ENCODE results near the gene GTF2H4.

GTF2H4 gene

DNA sequence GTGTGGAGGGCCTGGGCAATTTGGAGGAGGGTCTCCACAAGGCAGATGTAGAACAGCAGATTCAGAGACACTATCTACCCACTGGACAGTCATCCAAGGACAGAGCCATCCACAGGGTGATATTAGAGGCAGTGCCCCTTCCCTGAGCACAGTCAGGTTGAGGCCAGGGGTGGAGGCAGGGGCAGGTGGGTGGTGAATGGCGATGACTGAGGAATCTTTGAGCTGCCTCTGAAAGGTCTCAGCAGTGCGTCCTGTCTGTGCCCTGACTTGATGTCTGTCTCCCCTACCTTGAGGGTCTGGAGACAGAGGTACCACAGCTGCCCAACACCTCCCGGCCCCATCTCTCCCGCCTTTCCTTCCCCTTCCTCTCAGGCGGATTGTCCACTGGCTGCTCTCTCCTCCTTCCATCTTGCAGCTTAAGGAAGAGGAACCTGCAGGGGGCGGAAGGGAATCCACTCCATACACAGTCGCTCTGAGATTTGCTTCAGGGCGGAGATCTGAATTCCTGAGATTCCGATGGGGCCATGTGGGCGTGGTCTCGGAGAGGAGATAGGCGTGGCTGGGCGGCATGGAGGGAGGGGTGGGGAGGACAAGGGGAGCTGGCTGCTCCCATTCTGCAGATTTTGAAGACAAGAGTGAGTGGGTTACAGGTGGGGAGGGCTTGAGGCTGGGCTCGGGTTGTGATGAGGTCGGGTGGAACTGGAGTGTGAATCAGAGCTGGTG is 34.5 kb downstream of the GTF2H4 start:
- TF ChIP-seq, protein P1, sequence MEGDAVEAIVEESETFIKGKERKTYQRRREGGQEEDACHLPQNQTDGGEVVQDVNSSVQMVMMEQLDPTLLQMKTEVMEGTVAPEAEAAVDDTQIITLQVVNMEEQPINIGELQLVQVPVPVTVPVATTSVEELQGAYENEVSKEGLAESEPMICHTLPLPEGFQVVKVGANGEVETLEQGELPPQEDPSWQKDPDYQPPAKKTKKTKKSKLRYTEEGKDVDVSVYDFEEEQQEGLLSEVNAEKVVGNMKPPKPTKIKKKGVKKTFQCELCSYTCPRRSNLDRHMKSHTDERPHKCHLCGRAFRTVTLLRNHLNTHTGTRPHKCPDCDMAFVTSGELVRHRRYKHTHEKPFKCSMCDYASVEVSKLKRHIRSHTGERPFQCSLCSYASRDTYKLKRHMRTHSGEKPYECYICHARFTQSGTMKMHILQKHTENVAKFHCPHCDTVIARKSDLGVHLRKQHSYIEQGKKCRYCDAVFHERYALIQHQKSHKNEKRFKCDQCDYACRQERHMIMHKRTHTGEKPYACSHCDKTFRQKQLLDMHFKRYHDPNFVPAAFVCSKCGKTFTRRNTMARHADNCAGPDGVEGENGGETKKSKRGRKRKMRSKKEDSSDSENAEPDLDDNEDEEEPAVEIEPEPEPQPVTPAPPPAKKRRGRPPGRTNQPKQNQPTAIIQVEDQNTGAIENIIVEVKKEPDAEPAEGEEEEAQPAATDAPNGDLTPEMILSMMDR (IDR thresholded peaks at IDR 0.05) = peak; percentile 77
- no peak for TF ChIP-seq ZFX (IDR thresholded peaks at IDR 0.05; ENCODE audit: borderline replicate concordance)
- no peak overlapping the region for H3K27ac ChIP-seq

DNA sequence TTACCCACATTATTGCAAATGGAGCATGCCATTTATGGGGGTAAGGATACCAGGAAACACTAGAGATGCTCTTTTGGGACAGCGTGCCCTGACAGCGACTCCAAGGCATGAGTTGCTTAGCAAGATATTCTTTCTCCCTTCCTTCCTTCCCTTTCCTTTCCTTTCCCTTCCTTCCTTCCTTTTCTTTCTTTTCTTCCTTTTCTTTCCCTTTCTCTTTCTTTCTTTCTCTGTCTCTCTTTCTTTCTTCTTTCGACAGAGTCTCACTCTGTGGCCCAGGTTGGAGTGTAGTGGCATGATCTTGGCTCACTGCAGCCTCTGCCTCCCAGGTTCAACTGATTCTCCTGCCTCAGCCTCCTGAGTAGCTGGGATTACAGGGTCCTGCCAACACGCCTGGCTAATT is 36.0 kb downstream of the GTF2H4 start:
- no peak for TF ChIP-seq ZFX (IDR thresholded peaks at IDR 0.05; ENCODE audit: borderline replicate concordance)
- TF ChIP-seq, protein P1 (IDR thresholded peaks at IDR 0.05) = no peak

DNA sequence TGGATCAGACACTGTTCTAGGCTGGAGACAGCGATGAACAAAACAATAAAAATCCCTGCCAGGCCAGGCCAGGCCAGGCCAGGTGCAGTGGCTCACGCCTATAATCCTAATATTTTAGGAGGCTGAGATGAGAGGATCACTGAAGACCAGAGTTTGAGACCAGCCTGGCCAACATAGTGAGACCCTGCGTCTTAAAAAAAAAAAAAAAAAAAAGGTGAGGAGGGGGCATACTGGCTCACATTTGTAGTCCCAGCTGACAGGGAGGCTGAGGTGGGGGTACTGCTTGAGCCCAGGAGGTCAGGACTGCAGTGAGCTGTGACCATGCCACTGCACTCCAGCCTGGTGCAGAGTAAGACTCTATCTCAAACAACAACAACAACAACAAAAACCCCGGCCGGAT is 37.3 kb downstream of the GTF2H4 start:
- TF ChIP-seq ZFX (IDR thresholded peaks at IDR 0.05; ENCODE audit: borderline replicate concordance) = no peak
- H3K27ac ChIP-seq = no peak overlapping the region

More for the DNA sequence above, 36.0 kb downstream of the GTF2H4 start:
- no peak overlapping the region for H3K27ac ChIP-seq

DNA sequence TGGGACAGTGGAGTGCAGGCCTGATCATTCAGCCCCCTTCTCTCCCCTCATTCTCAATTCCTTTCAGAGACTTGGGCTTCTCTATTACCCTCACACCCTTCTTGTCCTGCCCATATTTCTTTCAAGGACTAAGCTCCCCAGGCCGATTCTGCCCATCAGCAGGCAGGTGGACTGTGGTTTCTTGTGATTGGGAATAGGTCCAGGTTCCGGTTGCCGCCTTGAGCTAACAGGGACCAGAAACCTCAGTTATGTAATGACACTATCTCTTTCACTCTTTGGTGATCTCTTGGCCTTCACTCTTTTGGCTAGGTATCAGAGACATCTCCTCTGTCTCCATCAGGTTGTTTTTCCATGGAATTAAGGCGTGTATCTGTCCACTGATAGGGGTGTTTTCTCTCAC is 39.2 kb downstream of the GTF2H4 start:
- no peak overlapping the region for H3K27ac ChIP-seq
- TF ChIP-seq ZFX (IDR thresholded peaks at IDR 0.05; ENCODE audit: borderline replicate concordance) = no peak
- TF ChIP-seq, protein P1 (IDR thresholded peaks at IDR 0.05) = no peak

DNA sequence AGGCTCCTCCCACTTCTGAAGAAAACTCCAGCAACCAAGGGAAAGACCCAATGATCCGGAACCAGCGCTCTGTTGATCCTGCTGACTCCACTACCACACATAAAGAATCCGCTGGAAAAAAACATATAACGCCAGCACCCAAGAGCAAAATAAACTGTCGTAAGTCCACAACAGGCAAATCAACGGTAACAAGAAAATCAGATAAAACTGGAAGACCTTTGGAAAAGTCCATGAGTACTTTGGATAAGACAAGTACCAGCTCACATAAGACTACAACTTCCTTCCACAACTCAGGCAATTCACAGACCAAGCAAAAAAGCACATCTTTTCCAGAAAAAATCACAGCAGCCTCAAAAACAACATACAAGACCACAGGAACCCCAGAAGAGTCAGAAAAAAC is 40.8 kb downstream of the GTF2H4 start:
- H3K27ac ChIP-seq = no peak overlapping the region
- TF ChIP-seq, protein P1 (IDR thresholded peaks at IDR 0.05) = no peak
- TF ChIP-seq ZFX (IDR thresholded peaks at IDR 0.05; ENCODE audit: borderline replicate concordance) = no peak

DNA sequence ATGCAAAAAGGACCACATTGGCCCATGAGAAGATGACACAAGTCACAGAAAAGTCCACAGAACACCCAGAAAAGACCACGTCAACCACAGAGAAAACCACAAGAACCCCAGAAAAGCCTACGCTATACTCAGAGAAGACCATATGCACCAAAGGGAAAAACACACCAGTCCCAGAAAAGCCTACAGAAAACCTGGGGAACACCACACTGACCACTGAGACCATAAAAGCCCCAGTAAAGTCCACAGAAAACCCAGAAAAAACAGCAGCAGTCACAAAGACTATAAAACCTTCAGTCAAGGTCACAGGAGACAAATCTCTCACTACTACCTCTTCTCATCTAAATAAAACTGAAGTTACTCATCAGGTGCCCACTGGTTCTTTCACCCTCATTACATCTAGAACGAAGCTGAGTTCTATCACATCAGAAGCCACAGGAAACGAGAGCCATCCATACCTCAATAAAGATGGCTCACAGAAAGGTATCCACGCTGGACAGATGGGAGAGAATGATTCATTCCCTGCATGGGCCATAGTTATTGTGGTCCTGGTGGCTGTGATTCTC is 44.0 kb downstream of the GTF2H4 start:
- no peak overlapping the region for H3K27ac ChIP-seq
- TF ChIP-seq, protein P1 (IDR thresholded peaks at IDR 0.05) = no peak
- no peak for TF ChIP-seq ZFX (IDR thresholded peaks at IDR 0.05; ENCODE audit: borderline replicate concordance)

DNA sequence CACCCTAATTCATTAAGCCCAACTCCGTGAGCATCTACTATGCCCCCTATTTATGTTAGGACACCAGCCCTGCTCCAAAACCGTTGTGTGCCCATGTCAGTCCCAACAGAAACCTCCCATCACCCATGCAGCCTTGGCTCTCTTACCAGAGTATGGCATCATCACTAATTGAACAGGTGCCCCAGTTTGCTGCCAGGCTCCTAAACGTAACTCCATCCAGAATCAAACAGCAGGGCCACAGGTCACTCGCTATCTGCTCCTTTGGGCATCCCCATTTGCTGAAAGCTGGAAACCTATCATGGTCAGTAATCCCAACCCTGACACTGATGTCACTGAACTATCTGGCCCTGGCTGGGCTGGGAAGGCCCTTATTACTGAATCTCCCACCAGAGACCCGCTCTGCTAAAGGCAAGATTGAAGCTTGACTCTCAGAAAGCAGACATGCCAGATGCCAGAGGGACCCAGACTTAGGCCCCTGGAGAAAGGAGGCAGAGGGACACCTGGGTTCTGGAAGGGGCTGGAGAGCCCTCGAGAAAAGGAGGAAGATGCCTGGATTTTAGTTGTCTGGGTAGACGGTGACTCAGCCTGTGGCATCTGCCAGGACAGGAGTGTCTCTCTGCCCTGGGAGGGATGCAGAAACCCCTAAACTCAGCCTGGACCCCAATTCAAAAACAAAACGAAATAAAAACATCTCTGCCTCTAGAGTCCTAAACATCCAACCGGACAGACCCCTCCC is 46.8 kb downstream of the GTF2H4 start:
- TF ChIP-seq ZFX (IDR thresholded peaks at IDR 0.05; ENCODE audit: borderline replicate concordance) = no peak
- TF ChIP-seq, protein P1 (IDR thresholded peaks at IDR 0.05) = no peak
- no peak overlapping the region for H3K27ac ChIP-seq

Measured in 22Rv1 (cell line).